Neural progenitor cell (in vitro differentiated cells): Measurements from ENCODE around the gene CACNA1C.

ENCODE experiments used
- EZH2 ChIP-seq: fragments of 200-600 bp; sonication (generic); IDR thresholded peaks from 2 replicates; pipeline ENCODE4 v1.6.1; 2017; ENCODE audit warnings: antibody characterized with exemption, mild to moderate bottlenecking, moderate library complexity
- EZH2phosphoT487 ChIP-seq: fragments of 200-600 bp; sonication (generic); IDR thresholded peaks from 2 replicates; pipeline ENCODE4 v1.6.1; 2017; ENCODE audit warnings: antibody characterized with exemption
- TF ChIP-seq, protein P1 (sequence below): fragments of 200-600 bp; sonication (generic); IDR thresholded peaks from 2 replicates; pipeline ENCODE4 v1.5.1; 2017; ENCODE audit warnings: antibody characterized with exemption, mild to moderate bottlenecking

DNA sequence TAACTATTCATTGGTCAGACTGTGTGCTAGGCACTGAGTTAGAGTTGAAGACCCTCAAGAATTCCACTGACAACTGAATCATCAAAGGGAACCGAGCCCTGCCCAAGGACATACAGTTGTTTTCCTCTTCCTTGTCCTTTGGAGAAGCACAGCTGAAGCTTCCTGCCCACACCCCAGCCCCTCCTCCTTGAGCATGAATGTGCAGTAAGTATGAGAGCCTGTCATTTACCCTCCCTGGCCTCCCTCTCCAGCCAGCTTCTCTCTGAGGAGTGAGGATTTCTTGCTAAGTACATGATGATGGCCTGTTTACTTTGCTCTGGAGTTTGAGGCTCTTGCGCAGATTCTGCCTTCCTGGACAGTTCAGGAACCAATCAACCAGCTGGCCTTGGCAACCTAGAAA lies 235.2 kb downstream of the CACNA1C start:
- TF ChIP-seq, protein P1, sequence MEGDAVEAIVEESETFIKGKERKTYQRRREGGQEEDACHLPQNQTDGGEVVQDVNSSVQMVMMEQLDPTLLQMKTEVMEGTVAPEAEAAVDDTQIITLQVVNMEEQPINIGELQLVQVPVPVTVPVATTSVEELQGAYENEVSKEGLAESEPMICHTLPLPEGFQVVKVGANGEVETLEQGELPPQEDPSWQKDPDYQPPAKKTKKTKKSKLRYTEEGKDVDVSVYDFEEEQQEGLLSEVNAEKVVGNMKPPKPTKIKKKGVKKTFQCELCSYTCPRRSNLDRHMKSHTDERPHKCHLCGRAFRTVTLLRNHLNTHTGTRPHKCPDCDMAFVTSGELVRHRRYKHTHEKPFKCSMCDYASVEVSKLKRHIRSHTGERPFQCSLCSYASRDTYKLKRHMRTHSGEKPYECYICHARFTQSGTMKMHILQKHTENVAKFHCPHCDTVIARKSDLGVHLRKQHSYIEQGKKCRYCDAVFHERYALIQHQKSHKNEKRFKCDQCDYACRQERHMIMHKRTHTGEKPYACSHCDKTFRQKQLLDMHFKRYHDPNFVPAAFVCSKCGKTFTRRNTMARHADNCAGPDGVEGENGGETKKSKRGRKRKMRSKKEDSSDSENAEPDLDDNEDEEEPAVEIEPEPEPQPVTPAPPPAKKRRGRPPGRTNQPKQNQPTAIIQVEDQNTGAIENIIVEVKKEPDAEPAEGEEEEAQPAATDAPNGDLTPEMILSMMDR, result no peak
- TF ChIP-seq EZH2 (no peak), EZH2phosphoT487 (no peak)
